Stimulated activated CD4-positive, alpha-beta T cell treated with anti-CD3 and anti-CD28 coated beads, TNF-alpha, amount 100 ng/mL, for 48 hours (primary cell): ENCODE measurements around the gene NSMCE1.
A peak's percentile ranks its signal among the peaks of the same experiment; 100 is the strongest.
"Not testable (repeated sequence)": the region's sequence is repeated elsewhere in the genome, so short reads cannot be mapped to it uniquely, and the experiment has no call there.

Source experiments
- DNase-seq, 3 donors: peaks; one replicate each; pipeline ENCODE4 v3.0.0-alpha.2; 2020; ENCODE audit warnings: low read depth in 3 of 3

Gene NSMCE1

DNA sequence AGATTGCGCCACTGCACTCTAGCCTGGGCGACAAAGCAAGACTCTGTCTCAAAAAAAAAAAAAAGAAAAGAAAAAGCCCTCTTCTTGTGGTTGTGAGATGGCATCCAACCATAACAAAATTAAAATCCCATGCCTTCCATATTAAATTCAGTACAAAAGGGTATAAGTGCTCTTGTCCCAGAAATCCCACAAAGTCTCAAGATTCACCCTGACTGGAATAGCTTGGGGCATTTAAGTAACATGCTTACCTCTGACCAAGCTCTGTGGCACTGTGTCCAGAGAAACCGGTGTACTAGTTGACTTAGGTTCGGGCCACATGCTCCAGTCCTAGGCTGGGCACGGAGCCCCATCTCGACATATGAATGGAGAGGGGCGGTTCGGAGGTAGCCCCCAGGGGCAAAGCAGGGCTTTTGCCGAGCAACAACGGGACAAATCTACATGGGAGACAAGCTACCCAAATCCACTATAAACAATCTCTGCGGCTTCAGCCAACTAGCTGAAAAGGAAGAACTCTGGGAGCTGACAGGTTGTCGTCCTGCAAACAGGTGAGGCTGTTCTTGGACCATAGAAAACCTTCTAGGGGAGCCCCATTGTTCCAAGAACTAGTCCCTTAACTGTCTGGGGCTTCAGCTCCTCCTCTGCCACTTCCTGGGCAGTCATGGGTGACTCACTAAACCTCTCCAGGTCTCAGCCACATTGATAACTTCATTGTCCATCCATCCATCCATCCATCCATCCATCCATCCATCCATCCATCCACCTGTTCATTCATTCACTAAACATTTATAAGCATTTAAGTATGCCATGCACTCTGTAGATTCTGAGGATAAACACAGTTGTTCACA lies 34.9 kb upstream of the NSMCE1 start:
- no peak for DNase-seq

DNA sequence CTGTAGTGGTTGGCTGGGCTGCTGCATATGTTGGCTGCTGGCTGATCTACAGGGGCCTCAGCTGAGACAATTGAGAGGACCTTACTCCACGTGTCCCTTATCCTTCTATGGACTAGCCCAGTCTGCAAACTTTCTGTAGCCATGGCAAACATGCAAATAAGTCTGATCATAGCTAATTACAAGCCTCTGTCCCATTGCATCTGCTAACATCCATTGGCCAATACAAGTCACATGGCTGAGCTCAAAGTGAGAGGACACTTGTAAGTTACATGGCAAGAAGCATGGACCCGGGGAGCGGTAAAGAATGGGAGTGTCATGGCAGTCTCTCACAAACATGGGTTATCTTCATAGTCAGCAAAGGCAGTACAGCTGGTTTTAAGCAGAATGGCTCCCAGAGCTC lies 33.6 kb upstream of the NSMCE1 start:
- no peak for DNase-seq

DNA sequence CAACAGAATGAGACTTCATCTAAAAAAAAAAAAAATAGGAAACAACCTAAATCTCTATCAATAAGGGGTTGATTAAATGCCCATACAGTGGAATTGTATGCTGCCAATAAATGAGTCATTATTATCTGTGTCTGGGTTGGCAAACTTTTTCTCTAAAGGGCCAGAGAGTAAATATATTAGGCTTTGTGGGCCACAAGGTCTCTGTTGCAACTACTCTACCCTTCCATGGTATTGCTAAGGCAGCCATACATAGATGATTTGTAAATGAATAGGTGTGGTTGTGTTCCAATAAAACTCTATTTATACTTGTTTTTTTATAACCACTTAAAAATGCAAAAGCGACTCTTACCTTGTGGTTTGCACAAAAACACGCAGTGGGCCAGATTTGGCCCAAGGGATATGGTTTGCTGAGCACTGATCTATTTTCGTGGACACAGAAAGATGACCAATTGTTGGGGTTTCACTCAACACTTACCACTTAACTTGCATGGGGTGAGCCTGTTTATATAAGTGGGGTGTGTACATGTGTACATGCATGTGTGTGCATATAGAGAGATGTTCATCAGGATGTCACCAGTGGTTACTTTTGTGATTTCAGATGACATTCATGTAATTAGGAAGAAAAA lies 32.8 kb upstream of the NSMCE1 start:
- no peak for DNase-seq

DNA sequence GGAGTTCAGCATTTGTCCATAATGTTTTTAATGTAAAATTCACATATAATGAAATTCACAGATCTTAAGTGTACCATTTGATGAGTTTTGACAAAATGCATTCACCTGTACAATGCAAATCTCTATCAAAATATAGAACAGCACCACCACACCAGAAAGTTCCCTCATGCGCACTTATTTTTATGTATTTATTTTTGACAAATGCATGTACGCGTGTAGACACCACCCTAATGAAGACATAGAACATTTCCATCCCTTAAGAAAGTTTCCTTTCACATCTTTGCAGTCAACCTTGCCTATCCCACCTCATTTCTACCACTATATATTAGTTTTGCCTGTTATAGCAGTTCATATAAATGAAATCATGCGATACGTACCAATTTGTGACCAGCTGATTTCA lies 29.6 kb upstream of the NSMCE1 start:
- no peak for DNase-seq

DNA sequence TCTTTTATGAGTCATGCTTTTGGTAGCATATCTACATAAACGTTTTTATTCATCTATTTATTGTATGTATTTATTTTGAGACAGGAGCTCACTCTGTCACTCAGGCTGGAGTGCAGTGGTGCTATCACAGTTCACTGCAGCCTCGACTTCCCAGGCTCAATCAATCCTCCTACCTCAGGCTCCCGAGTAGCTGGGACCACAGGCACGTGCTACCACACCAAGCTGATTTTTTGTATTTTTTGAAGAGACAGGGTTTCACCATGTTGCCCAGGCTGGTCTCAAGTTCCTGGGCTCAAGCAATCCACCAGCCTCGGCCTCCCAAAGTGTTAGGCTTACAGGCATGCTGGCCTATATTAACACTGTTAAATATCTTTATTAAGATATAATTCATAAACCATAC lies 24.8 kb upstream of the NSMCE1 start:
- DNase-seq, result no peak

DNA sequence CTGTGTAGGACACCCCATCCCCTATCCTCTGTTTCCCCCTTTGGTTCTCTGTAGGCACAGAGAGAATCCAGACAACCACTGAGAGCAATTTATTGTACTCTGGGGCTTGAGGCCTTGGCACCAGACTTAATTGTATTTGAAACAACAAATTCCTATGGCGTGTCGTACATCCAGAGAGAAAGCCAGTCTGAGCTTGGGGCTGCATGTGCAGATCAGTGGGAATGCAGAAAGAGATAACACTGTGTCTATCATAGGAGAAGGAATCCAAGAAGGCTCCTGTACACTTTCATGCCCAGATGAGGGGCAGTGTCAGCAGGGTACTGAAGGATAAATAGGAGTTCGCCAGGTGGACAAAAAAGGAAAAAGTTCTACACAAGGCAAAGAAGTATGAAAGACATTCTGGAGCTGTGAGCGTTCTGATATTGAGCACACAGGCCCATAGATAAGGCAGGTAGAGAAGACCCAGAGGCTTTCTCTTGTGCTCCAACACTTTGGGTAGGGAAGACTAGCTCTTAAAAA lies 23.2 kb upstream of the NSMCE1 start:
- DNase-seq, result no peak

DNA sequence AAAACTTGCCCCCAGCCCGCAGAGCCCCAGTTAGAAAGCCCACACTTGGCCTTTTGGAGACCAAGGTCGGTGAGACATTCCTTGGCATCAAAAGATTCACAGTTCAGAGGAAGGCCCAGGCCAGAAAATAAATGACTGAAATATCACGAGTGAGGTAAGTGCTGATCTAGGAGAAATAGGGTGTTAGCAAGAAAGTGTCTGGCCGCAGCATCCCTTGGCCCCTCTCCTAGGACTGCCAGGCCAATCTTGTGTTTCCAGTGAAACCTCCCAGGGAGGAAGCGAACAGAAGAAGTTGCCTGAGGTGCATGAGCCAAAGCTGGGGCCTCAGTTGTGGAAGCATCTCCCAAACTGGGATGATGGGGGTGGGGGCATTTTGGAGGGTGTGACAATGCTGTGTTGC lies 22.5 kb upstream of the NSMCE1 start:
- DNase-seq, result no peak

DNA sequence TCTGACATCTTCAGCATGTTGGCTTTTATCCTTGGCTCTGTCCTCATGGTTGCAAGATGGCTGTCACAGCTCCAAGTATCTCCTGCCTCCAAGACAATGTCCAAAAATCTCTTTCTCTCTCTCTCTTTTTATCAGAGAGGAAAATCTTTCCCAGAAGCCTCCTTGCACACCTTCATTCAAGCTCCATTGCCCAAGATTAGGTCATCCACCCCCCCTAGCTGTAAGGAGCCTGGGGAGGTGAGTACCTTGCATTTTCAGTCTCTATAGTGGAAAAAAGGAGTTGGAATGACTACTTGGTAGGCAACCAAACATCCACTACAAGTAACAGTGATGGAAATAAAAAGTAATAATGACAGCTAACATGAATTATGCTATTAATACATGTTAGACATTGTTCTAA lies 22.0 kb upstream of the NSMCE1 start:
- DNase-seq, result no peak

DNA sequence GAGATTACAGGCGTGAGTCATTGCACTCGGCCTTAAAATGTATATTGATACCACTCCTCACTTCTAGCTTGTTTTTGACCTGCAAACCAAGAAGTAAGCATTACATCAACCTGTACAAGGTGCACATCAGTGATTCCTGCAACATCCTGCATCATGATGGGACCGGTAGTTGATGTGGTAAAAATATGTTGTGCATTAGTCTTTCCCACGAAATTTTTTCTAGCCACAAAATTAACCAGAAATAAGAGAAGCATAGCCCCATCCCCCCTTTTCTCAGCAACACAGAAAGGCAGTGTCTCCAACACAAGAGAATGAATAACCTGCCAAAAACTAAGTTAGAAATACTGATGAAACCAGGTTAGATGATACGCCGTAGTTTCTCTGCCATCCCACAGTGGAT lies 21.1 kb upstream of the NSMCE1 start:
- DNase-seq, result no peak

DNA sequence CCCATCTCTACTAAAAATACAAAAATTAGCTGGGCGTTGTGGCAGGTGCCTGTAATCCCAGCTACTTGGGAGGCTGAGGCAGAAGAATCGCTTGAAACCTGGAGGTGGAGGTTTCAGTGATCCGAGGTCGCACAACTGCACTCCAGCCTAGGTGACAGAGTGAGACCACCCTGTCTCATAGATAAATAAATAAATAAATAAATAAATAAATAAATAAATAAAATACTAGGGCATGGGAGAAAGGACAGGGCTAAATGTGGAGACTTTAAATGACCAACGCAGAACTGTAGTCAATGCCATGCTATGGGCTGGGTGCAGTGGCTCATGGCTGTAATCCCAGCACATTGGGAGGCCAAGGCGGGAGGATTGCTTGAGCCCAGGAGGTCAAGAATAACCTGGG lies 19.7 kb upstream of the NSMCE1 start:
- not testable (repeated sequence) for DNase-seq

DNA sequence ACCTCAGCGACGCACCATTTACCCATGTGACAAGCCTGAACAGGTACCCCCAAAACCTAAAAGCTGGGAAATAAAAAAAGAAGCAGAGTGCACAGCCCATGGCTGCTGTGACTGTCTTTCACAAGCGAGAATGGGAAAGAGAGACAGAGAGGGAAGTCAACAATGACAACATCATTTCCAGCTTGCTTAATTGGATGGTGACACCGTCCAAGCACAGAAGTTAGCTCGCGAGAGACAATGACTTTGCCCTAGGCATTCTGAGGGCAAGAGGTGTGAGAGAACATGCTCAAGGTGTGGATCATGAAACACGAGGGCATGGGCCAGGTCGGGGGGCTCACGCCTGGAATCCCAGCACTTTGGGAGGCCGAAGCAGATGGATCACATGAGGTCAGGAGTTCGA lies 19.3 kb upstream of the NSMCE1 start:
- no peak for DNase-seq

DNA sequence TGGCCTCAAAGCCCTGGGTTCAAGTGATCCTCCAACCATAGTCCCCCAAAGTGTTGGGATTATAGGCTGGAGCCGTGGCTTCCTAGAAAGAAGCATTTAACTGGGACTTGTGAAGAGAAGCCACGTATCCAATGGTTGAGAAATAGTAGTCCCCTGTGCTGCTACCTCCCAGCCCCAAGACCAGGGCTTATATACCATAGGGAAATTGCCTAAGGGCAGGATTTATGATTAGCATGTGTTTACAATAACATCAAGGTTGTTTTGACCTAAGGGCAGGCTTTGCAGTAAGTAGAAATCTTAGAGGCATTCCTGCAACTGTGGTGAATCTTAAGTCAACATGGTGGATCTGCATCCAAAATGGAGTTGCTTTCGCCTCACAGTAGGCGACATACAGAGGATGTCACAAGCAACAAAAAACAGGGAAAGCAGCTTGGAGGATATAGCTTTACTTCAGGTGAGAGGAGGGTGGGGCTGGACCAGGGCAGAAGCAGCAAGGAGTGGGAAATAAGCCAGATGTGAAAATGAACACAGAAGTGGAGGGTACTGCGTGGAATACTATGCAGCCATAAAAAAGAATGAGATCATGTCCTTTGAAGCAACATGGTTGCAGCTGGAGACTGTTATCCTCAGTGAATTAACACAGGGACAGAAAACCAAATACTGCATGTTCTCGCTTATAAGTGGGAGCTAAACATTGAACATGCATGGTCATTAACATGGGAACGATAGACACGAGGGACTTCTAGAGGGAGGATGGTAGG lies 18.7 kb upstream of the NSMCE1 start:
- DNase-seq, result no peak

DNA sequence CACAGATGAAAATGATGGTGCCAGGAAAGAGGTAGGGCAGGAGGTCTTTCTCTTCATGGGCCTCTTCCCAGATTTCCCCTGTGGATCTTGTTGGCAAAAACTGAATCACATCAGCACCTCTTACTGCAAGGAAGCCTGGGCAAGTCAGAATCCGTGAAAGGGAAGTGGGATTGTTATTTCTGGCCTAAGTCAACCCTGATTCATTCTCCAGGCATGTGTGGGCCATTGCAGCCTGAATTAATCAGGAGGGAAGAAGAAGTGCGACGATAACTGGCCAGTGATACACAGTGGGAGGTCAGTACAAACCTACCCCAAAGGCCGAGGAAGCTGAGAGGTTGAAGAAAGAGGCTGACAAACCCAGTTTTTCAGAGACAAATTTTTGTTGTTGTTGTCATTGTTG lies 17.9 kb upstream of the NSMCE1 start:
- no peak for DNase-seq

DNA sequence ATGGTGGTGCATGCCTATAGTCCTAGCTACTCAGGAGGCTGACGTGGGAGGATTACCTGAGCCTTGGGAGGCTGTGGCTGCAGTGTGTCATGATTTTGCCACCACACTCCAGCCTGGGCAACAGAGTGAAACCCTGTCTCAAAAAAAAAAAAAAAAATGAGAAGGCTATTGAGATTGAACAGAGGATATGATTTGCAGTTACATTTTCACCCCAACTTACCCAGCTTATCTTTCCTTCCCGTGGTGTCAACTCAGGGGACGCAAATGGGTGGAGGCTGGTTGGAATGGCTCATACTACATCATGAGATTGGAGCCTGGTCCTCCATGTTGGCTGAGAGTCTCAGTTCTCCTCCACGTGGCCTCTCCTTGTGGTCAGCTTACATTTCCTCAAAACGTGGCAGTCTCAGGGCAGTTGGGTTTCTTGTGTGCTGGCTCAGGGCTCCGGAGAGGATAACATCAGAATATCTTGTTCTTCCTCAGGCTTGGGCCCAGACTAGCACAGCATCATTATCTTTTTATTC lies 17.2 kb upstream of the NSMCE1 start:
- no peak for DNase-seq

DNA sequence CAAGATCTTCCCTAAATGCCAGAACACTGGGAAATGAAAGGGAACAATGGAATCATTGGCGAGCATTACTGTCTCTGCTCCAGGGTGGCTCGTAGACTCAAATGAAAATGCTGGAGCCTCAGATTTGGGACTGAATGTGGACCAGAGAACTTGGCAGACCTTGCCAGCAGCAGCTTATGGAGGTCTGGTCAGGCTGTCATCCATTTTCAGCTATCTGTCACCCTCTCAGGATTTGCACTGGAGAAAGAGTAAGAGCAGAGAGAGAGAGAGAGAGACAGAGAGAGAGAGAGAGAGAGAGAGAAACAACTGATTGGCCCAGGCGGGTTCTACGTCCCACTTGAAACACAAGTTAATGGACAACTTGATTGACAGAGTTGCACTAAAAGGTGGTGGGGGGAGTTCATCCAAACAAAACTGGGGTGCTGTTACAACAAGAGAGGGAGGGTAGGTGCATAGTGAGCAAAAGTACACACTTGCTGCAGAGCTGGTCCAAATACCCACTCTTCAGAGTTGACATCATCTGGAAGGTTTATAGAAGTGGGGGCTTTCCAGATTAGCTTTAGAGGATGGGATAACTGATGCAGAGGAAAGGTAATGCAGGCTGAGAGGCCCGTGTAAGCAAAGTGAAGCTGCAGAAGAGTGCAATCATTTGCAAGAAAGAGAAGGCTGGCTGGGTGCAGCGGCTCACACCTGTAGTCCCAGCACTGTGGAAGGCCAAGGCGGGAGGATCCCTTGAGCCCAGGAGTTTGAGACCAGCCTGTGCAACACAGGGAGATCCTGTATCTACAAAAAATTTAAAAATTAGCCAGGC lies 16.5 kb upstream of the NSMCE1 start:
- DNase-seq, result no peak

DNA sequence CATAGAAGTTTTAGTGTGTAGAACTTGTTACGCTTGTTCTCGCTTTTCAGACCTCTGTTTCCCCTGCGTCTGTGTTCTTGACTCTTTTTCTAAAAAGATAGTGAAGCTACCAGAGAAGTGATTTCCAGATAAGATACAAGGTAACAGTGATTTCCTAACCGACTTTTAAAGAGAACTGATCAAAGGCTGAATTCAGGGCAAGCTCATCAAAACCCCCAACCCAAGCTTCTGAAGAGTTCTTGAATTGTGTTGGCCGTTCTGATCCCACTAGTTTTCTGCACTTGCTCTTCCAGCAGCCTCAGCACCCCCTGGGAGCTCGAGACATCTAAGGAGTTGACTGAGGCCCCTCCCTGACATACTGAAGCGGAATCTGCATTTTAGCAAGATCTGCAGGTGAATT lies 12.7 kb upstream of the NSMCE1 start:
- no peak for DNase-seq

DNA sequence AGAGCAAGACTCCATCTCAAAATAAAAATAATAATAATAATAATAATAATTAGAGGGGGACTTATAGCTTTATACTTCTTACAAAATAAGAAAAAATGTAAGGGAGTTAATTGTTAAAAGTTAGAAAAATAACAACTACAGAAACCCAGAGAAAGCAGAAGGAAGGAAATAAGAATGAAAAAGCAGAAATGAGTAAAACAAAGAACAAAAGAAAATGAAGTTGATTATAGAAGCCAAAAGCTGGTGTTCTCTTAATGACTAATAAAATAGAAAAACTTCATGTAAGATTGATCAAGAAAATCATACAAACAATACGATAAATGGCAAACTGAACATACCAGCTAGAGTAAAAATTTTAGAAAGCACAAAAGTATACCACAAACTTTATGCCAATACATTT lies 6.8 kb upstream of the NSMCE1 start:
- DNase-seq, result no peak

DNA sequence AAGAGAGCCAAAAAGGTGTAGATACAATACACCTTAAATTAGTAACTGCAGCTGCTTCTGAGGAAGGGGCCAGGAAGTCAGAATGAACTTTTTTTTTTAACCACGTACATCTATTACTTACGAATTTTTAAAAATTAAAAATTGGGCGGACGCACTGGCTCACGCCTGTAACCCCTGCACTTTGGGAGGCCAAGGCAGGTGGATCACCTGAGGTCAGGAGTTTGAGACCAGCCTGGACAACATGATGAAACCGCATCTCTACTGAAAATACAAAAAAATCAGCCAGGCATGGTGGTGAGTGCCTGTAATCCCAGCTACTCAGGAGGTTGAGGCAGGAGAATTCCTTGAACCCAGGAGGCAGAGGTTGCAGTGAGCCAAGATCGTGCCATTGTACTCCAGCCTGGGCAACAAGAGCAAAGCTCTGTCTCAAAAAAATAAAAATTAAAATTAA lies 5.9 kb upstream of the NSMCE1 start:
- DNase-seq, result not testable (repeated sequence)

DNA sequence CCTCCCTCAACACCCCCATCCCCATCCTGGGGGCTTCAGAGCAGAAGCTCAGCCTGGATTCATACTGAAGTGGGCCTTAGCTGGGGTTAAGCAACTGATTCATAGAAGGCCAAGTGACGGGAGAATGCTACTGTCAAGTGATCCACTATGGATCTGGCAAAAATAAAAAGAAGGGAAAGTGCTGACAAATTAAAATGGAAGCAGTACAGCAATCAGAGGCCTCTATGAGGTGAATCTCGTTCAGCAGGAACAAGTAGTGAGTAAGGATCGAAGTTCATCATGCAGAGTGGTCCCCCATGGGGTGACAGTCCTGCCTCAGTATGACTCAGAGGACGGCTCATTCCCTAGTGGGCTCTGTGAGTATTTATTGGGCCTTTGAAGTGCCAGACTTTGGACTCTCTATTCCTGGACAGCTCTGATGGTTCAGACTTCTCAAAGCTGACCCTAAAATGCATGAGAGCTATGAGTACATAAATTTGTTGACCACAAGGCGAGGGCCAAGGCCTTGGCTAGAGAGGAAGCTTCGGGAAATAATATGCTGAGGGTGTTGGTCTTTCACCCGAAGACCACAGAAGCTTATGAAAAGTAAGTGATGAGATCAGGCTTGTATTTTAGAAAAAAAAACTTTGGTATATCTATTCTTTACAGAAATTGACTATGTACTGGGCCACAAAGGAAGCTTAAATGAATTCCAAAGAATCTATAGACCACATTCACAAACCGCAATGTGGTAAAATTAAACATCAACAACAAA lies 5.3 kb upstream of the NSMCE1 start:
- peak in 1 of 3 donors; percentile 68 for DNase-seq

DNA sequence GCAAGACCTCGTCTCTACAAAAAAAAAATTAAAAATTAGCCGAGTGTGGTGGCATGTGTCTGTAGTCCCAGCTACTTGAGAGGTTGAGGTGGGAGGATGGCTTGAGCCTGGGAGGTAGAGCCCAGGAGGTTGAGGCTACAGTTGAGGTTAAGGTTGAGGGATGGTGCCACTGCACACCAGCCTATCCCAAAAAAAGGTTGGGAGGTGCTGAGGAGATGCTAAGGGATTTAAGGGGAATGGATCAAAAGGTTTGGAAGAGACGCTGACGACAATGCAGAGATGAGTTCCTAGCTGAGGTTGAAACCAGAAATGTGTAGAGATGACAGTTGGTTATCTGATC lies 4.7 kb upstream of the NSMCE1 start:
- DNase-seq, result no peak

DNA sequence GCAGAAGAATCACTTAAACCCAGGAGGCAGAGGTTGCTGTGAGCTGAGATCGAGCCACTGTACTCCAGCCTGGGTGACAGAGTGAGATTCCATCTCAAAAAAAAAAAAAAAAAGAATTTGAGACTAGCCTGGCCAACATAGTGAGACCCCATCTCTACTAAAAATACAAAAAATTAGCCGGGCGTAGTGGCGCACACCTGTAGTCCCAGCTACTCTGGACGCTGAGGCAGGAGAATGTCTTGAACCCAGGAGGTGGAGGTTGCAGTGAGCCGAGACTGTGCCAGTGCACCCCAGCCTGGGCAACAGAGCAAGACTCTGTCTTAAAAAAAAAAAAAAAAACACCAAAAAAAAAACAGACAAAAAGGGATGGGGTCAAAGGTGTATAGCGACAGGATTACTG lies 4.1 kb upstream of the NSMCE1 start:
- not testable (repeated sequence) for DNase-seq
